MCF 10A (cell line): ENCODE measurements around the gene RDM1. TPM values are rescaled to one million over a fixed set of nuclear protein-coding genes. Genes with fewer than 3 reads are reported as not detected.

Experiments used
- BruUV-seq: library from RNA; stranded (reverse); fragments of 400-500 nt; replicated peaks from 2 replicates; lab custom pipeline; 2021; lab: Mats Ljungman, UMichigan
- CTCF ChIA-PET: fragments of 300-600 bp; sonication (Branson Sonifier 250); formaldehyde crosslinking; extraction: SDS; loops from one replicate; lab custom pipeline; 2021; ENCODE audit warnings: antibody characterized with exemption, inconsistent platforms; lab: Yijun Ruan, JAX
- POLR2A ChIA-PET: fragments of 300-600, 350-650 bp; sonication (Branson Sonifier 250); formaldehyde crosslinking; extraction: SDS; loops from one replicate; lab custom pipeline; 2020; ENCODE audit warnings: antibody characterized with exemption, inconsistent platforms; lab: Yijun Ruan, JAX
- DNase-seq: peaks from one replicate; pipeline ENCODE4 v3.0.0-alpha.2; 2018; ENCODE audit not compliant: unreplicated experiment
- H3K27ac Mint-ChIP-seq: one replicate; pipeline ENCODE4 v1.8.0; 2022; ENCODE audit warnings: mild to moderate bottlenecking, low read depth, mixed read lengths; ENCODE audit not compliant: unreplicated experiment
- H3K27me3 Mint-ChIP-seq: one replicate; pipeline ENCODE4 v1.8.0; 2022; ENCODE audit warnings: mixed read lengths; ENCODE audit not compliant: insufficient read depth, unreplicated experiment
- H3K36me3 Mint-ChIP-seq: one replicate; pipeline ENCODE4 v1.8.0; 2022; ENCODE audit warnings: mild to moderate bottlenecking, moderate library complexity, mixed read lengths; ENCODE audit not compliant: insufficient read depth, unreplicated experiment
- H3K4me1 Mint-ChIP-seq: one replicate; pipeline ENCODE4 v1.8.0; 2022; ENCODE audit warnings: mixed read lengths; ENCODE audit not compliant: insufficient read depth, unreplicated experiment
- H3K4me3 Mint-ChIP-seq: one replicate; pipeline ENCODE4 v1.8.0; 2022; ENCODE audit warnings: mild to moderate bottlenecking, moderate library complexity, mixed read lengths; ENCODE audit not compliant: unreplicated experiment
- H3K9me3 Mint-ChIP-seq: one replicate; pipeline ENCODE4 v1.8.0; 2022; ENCODE audit warnings: mixed read lengths; ENCODE audit not compliant: unreplicated experiment
- CTCF ChIP-seq: fragments of 200-600 bp; IDR thresholded peaks from one replicate; pipeline ENCODE4 v1.8.0; 2022; ENCODE audit warnings: antibody characterized with exemption, mild to moderate bottlenecking; ENCODE audit not compliant: unreplicated experiment
- intact Hi-C: fragments of 100-400 bp; cut with micrococcal nuclease; formaldehyde crosslinking; loops from 2 replicates; pipeline ENCODE4 v1.14.1; 2022
- total RNA-seq: library from RNA; stranded (reverse); gene quantifications from 2 replicates; pipeline ENCODE4 v1.2.3, GENCODE V29; 2022

RDM1 gene
- total RNA-seq, 1 experiment from 2014 or later: 2.6 TPM

- BruUV-seq: no TSS peak
- TF ChIP-seq CTCF: no peak
- no peak for DNase-seq
- no peak within 1 kb of the TSS for H3K4me3 Mint-ChIP-seq
- no peaks in the 10 kb centered on the region for H3K27me3 Mint-ChIP-seq
- H3K9me3 Mint-ChIP-seq: no peaks in the 10 kb centered on the region
- H3K4me1 Mint-ChIP-seq: peaks cover 14% of the 10 kb centered on the region
- ChIA-PET POLR2A (no interaction called here), CTCF (no interaction called here)
- H3K36me3 Mint-ChIP-seq: no peaks in the 10 kb centered on the region
- H3K27ac Mint-ChIP-seq: no peak within 1 kb of the TSS
- intact Hi-C loops: no loop called here
These were observed 61.8 kb downstream of the RDM1 start, which contains the start of gene HEATR9 for GRCh38 chr17:35868737-35869136. Gene HEATR9, minus strand, starts transcription at chr17:35868891. Its CDS starts 149 bp downstream, at chr17:35868742.

Other genes starting within 250 kb of the RDM1 start
- 0.09 and 0.10 TPM in 2 replicates for gene RASL10B, start 199.1 kb downstream of the RDM1 start, total RNA-seq
- gene GAS2L2, start 177.5 kb downstream of the RDM1 start, total RNA-seq: 0.23 and 0.39 TPM in 2 replicates
- not detected in 2 replicates for gene C17orf50, start 169.9 kb downstream of the RDM1 start, total RNA-seq
- gene MMP28, start 135.1 kb downstream of the RDM1 start, total RNA-seq: 22.3 and 27.4 TPM in 2 replicates
- gene TAF15, start 121.3 kb downstream of the RDM1 start, total RNA-seq: 284 and 337 TPM in 2 replicates
- gene HEATR9, start 61.9 kb downstream of the RDM1 start, total RNA-seq: not detected in 2 replicates
- not detected in 2 replicates for gene CCL5, start 50.4 kb downstream of the RDM1 start, total RNA-seq
- not detected in 2 replicates for gene LYZL6, start 12.9 kb upstream of the RDM1 start, total RNA-seq
- gene CCL16, start 50.7 kb upstream of the RDM1 start, total RNA-seq: not detected in 2 replicates
- not detected in 2 replicates for gene CCL14, start 56.0 kb upstream of the RDM1 start, total RNA-seq
- not detected in 2 replicates for gene CCL15, start 70.8 kb upstream of the RDM1 start, total RNA-seq
- gene CCL23, start 87.2 kb upstream of the RDM1 start, total RNA-seq: not detected in 2 replicates
- gene CCL18, start 133.5 kb upstream of the RDM1 start, total RNA-seq: not detected in 2 replicates
- gene CCL3, start 159.4 kb upstream of the RDM1 start, total RNA-seq: not detected in 2 replicates
- not detected in 2 replicates for gene CCL4, start 173.1 kb upstream of the RDM1 start, total RNA-seq
- gene TBC1D3B, start 245.9 kb upstream of the RDM1 start, total RNA-seq: 12.5 and 14.9 TPM in 2 replicates